RWPE2 (cell line): Measurements from ENCODE around the gene TSNAX.

Experiments
- ATAC-seq: fragments of 200-7000 bp; cut with Tn5 transposase; 3 replicates; pipeline ENCODE4 v1.9.1; 2021; ENCODE audit warnings: low read depth
- DNase-seq: peaks from one replicate; pipeline ENCODE4 v3.0.0-alpha.2; 2020; ENCODE audit warnings: low spot score
- H3K27ac ChIP-seq: fragments of 450-650 bp; 2 replicates; pipeline ENCODE4 v1.5.1; 2017; ENCODE audit warnings: mild to moderate bottlenecking; ENCODE audit not compliant: poor library complexity, severe bottlenecking
- H3K27me3 ChIP-seq: fragments of 250-450 bp; sonication (Bioruptor Pico); 2 replicates; pipeline ENCODE4 v1.5.1; 2021; ENCODE audit warnings: mild to moderate bottlenecking, moderate library complexity; ENCODE audit not compliant: insufficient read depth, poor library complexity, severe bottlenecking
- H3K36me3 ChIP-seq: fragments of 250-450 bp; sonication (Bioruptor Pico); 2 replicates; pipeline ENCODE4 v1.5.1; 2020; ENCODE audit warnings: low read depth, mild to moderate bottlenecking, moderate library complexity
- H3K4me1 ChIP-seq: fragments of 250-450 bp; sonication (Bioruptor Pico); 2 replicates; pipeline ENCODE4 v1.5.1; 2021; ENCODE audit warnings: mild to moderate bottlenecking, moderate library complexity; ENCODE audit not compliant: insufficient read depth, poor library complexity, severe bottlenecking
- H3K4me3 ChIP-seq: fragments of 250-450 bp; sonication (Bioruptor Pico); 2 replicates; pipeline ENCODE4 v1.5.1; 2021; ENCODE audit warnings: mild to moderate bottlenecking, moderate library complexity; ENCODE audit not compliant: severe bottlenecking
- H3K9me3 ChIP-seq: fragments of 250-450 bp; sonication (Bioruptor Pico); 2 replicates; pipeline ENCODE4 v1.5.1; 2021; ENCODE audit warnings: mild to moderate bottlenecking, moderate library complexity; ENCODE audit not compliant: severe bottlenecking
- CTCF ChIP-seq: fragments of 450-650 bp; IDR thresholded peaks from one replicate; pipeline ENCODE4 v1.5.1; 2017; ENCODE audit warnings: mild to moderate bottlenecking, moderate library complexity; ENCODE audit not compliant: poor library complexity, severe bottlenecking

Gene TSNAX

GRCh38 chr1:231517076-231517475, 11.4 kb upstream of the TSNAX start:
- Histone ChIP-seq H3K36me3 (no peaks in the 10 kb centered on the region), H3K27ac (no peak overlapping the region), H3K9me3 (no peaks in the 10 kb centered on the region), H3K27me3 (no peaks in the 10 kb centered on the region), H3K4me1 (no peaks in the 10 kb centered on the region), H3K4me3 (no peak overlapping the region)
- TF ChIP-seq CTCF = no peak
- ATAC-seq (no peak), DNase-seq (no peak)

- no peak for TF ChIP-seq CTCF
- no peak for ATAC-seq
These were observed 9.9 kb upstream of the TSNAX start for GRCh38 chr1:231518485-231519034.

GRCh38 chr1:231519166-231519565, 9.3 kb upstream of the TSNAX start:
- DNase-seq = no peak
- Histone ChIP-seq H3K27ac (no peak overlapping the region), H3K9me3 (no peaks in the 10 kb centered on the region), H3K4me1 (no peaks in the 10 kb centered on the region), H3K27me3 (no peaks in the 10 kb centered on the region), H3K4me3 (no peak overlapping the region), H3K36me3 (no peaks in the 10 kb centered on the region)
- TF ChIP-seq CTCF = no peak
- no peak for ATAC-seq

More at GRCh38 chr1:231518485-231519034, 9.9 kb upstream of the TSNAX start:
- no peaks in the 10 kb centered on the region for H3K9me3 ChIP-seq
- H3K27me3 ChIP-seq = no peaks in the 10 kb centered on the region
- no peaks in the 10 kb centered on the region for H3K36me3 ChIP-seq
- H3K27ac ChIP-seq = no peak overlapping the region
- no peak overlapping the region for H3K4me3 ChIP-seq
- no peak for DNase-seq
- no peaks in the 10 kb centered on the region for H3K4me1 ChIP-seq

- Histone ChIP-seq H3K9me3 (no peaks in the 10 kb centered on the region), H3K4me3 (no peak overlapping the region), H3K4me1 (no peaks in the 10 kb centered on the region), H3K27ac (no peak overlapping the region), H3K27me3 (no peaks in the 10 kb centered on the region), H3K36me3 (no peaks in the 10 kb centered on the region)
- ATAC-seq (no peak), DNase-seq (no peak)
- TF ChIP-seq CTCF = no peak
These were observed 6.4 kb upstream of the TSNAX start for GRCh38 chr1:231522038-231522437.

- no peak for TF ChIP-seq CTCF
- no peak for DNase-seq
These were observed 5.4 kb upstream of the TSNAX start for GRCh38 chr1:231522931-231523642.

More at GRCh38 chr1:231522931-231523642, 5.4 kb upstream of the TSNAX start:
- no peaks in the 10 kb centered on the region for H3K9me3 ChIP-seq
- no peak overlapping the region for H3K27ac ChIP-seq
- no peaks in the 10 kb centered on the region for H3K27me3 ChIP-seq
- ATAC-seq = no peak
- H3K4me1 ChIP-seq = peaks cover 5% of the 10 kb centered on the region
- no peaks in the 10 kb centered on the region for H3K36me3 ChIP-seq
- H3K4me3 ChIP-seq = no peak overlapping the region
